AG08395 (cell line): ENCODE data around the gene AFF3.
"Not testable (repeated sequence)": the region's sequence is repeated elsewhere in the genome, so short reads cannot be mapped to it uniquely, and the experiment has no call there.

ENCODE experiments used
- DNase-seq: peaks from one replicate; pipeline ENCODE4 v3.0.0; 2012; ENCODE audit warnings: mixed read lengths, low spot score

The AFF3 gene

GRCh38 chr2:99960790-99961189 lies 181.6 kb downstream of the AFF3 start:
- DNase-seq = no peak

GRCh38 chr2:99960291-99960690 lies 182.1 kb downstream of the AFF3 start:
- no peak for DNase-seq

- DNase-seq = no peak
Measured at GRCh38 chr2:99959261-99960014, 183.0 kb downstream of the AFF3 start.

GRCh38 chr2:99957332-99958133 lies 184.9 kb downstream of the AFF3 start:
- DNase-seq = peak; percentile 54

GRCh38 chr2:99956232-99957030 lies 186.0 kb downstream of the AFF3 start:
- DNase-seq = no peak

GRCh38 chr2:99953750-99954149 lies 188.6 kb downstream of the AFF3 start:
- DNase-seq = no peak

- no peak for DNase-seq
Measured at GRCh38 chr2:99949963-99950362, 192.4 kb downstream of the AFF3 start.

- DNase-seq = no peak
Measured at GRCh38 chr2:99949530-99949929, 192.9 kb downstream of the AFF3 start.

- DNase-seq = no peak
Measured at GRCh38 chr2:99948010-99948409, 194.4 kb downstream of the AFF3 start.

- not testable (repeated sequence) for DNase-seq
Measured at GRCh38 chr2:99947366-99947765, 195.0 kb downstream of the AFF3 start.

GRCh38 chr2:99944019-99944418 lies 198.4 kb downstream of the AFF3 start:
- no peak for DNase-seq

GRCh38 chr2:99942561-99943347 lies 199.6 kb downstream of the AFF3 start:
- DNase-seq = no peak

- no peak for DNase-seq
Measured at GRCh38 chr2:99940963-99941362, 201.4 kb downstream of the AFF3 start.

GRCh38 chr2:99939135-99939534 lies 203.3 kb downstream of the AFF3 start:
- DNase-seq = no peak

GRCh38 chr2:99938250-99938649 lies 204.1 kb downstream of the AFF3 start:
- DNase-seq = no peak

GRCh38 chr2:99936065-99936464 lies 206.3 kb downstream of the AFF3 start:
- DNase-seq = no peak

GRCh38 chr2:99935662-99936061 lies 206.7 kb downstream of the AFF3 start:
- DNase-seq = no peak

- no peak for DNase-seq
Measured at GRCh38 chr2:99933894-99934650, 208.3 kb downstream of the AFF3 start.

- not testable (repeated sequence) for DNase-seq
Measured at GRCh38 chr2:99933491-99933890, 208.9 kb downstream of the AFF3 start.

- no peak for DNase-seq
Measured at GRCh38 chr2:99928470-99929053, 213.8 kb downstream of the AFF3 start.
